ENCODE results near the gene ITGB6. TPM values are rescaled to one million over a fixed set of nuclear protein-coding genes. Genes with fewer than 3 reads are reported as not detected.

The ITGB6 gene
- total RNA-seq, 4 donors from 2014 or later = 0.81 to 2.8 (median 1.0) TPM

GRCh38 chr2:160144280-160144990 lies 55.6 kb downstream of the ITGB6 start:
- Histone ChIP-seq H3K4me3 (no peak overlapping the region), H3K27me3 (no peaks in the 10 kb centered on the region), H3K27ac (peak overlapping the region in 1 of 4 donors; percentile 32), H3K36me3 (no peaks in the 10 kb centered on the region), H3K4me1 (peaks cover 0 to 5% of the 10 kb centered on the region in 2 donors), H3K9me3 (no peaks in the 10 kb centered on the region)
- in situ Hi-C loops (cut with MboI; ENCODE audit: low sequenced_read_pairs in 4 of 4) = no loop called here
- DNase-seq = no peak
- intact Hi-C loops (cut with DNase I; ENCODE audit: low total_unique reads) = no loop called here
- ATAC-seq = no peak
- TF ChIP-seq POLR2A (IDR thresholded peaks at IDR 0.05) = no peak
- TF ChIP-seq, protein P1, sequence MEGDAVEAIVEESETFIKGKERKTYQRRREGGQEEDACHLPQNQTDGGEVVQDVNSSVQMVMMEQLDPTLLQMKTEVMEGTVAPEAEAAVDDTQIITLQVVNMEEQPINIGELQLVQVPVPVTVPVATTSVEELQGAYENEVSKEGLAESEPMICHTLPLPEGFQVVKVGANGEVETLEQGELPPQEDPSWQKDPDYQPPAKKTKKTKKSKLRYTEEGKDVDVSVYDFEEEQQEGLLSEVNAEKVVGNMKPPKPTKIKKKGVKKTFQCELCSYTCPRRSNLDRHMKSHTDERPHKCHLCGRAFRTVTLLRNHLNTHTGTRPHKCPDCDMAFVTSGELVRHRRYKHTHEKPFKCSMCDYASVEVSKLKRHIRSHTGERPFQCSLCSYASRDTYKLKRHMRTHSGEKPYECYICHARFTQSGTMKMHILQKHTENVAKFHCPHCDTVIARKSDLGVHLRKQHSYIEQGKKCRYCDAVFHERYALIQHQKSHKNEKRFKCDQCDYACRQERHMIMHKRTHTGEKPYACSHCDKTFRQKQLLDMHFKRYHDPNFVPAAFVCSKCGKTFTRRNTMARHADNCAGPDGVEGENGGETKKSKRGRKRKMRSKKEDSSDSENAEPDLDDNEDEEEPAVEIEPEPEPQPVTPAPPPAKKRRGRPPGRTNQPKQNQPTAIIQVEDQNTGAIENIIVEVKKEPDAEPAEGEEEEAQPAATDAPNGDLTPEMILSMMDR (IDR thresholded peaks at IDR 0.05 in 4 of 5, conservative IDR thresholded peaks at IDR 0.05 in 1 of 5) = no peak

- Histone ChIP-seq H3K36me3 (no peaks in the 10 kb centered on the region), H3K27me3 (no peaks in the 10 kb centered on the region), H3K4me1 (peaks cover 0 to 7% of the 10 kb centered on the region in 2 donors), H3K9me3 (no peaks in the 10 kb centered on the region), H3K27ac (peak overlapping the region in 1 of 4 donors; percentile 69), H3K4me3 (no peak overlapping the region)
- ATAC-seq (no peak), DNase-seq (no peak)
- TF ChIP-seq POLR2A (IDR thresholded peaks at IDR 0.05) = no peak
- TF ChIP-seq, protein P1 (IDR thresholded peaks at IDR 0.05 in 4 of 5, conservative IDR thresholded peaks at IDR 0.05 in 1 of 5) = no peak
- intact Hi-C loops (cut with DNase I; ENCODE audit: low total_unique reads) (loop anchor here (2.0 kb wide), 1 partner anchor 16 kb away; no protein-coding TSS in a partner anchor), in situ Hi-C loops (cut with MboI; ENCODE audit: low sequenced_read_pairs in 4 of 4) (no loop called here)
Measured at GRCh38 chr2:160142472-160142871, 57.6 kb downstream of the ITGB6 start.

GRCh38 chr2:160141912-160142311 lies 58.2 kb downstream of the ITGB6 start:
- Histone ChIP-seq H3K9me3 (no peaks in the 10 kb centered on the region), H3K36me3 (no peaks in the 10 kb centered on the region), H3K27ac (peak overlapping the region in 3 of 4 donors; percentile 24 to 73 (median 69)), H3K4me1 (peaks cover 0 to 7% of the 10 kb centered on the region in 2 donors), H3K27me3 (no peaks in the 10 kb centered on the region), H3K4me3 (no peak overlapping the region)
- intact Hi-C loops (cut with DNase I; ENCODE audit: low total_unique reads) = loop anchor here (2.0 kb wide), 1 partner anchor 17 kb away; no protein-coding TSS in a partner anchor
- in situ Hi-C loops (cut with MboI; ENCODE audit: low sequenced_read_pairs in 4 of 4) = no loop called here
- TF ChIP-seq POLR2A (IDR thresholded peaks at IDR 0.05) = no peak
- no peak for ATAC-seq
- no peak for DNase-seq

GRCh38 chr2:160141419-160141818 lies 58.7 kb downstream of the ITGB6 start:
- no peaks in the 10 kb centered on the region for H3K36me3 ChIP-seq
- no peaks in the 10 kb centered on the region for H3K9me3 ChIP-seq
- no peak for DNase-seq
- intact Hi-C loops (cut with DNase I; ENCODE audit: low total_unique reads) (no loop called here), in situ Hi-C loops (cut with MboI; ENCODE audit: low sequenced_read_pairs in 4 of 4) (no loop called here)
- H3K27ac ChIP-seq = peak overlapping the region in 3 of 4 donors; percentile 24 to 73 (median 69)
- H3K27me3 ChIP-seq = no peaks in the 10 kb centered on the region
- H3K4me1 ChIP-seq = peaks cover 0 to 7% of the 10 kb centered on the region in 2 donors
- no peak overlapping the region for H3K4me3 ChIP-seq
- no peak for ATAC-seq
- no peak for TF ChIP-seq POLR2A (IDR thresholded peaks at IDR 0.05)
- TF ChIP-seq, protein P1 (IDR thresholded peaks at IDR 0.05 in 4 of 5, conservative IDR thresholded peaks at IDR 0.05 in 1 of 5) = no peak

GRCh38 chr2:160140471-160140870 lies 59.6 kb downstream of the ITGB6 start:
- intact Hi-C loops (cut with DNase I; ENCODE audit: low total_unique reads) = no loop called here
- peak overlapping the region in 3 of 4 donors; percentile 24 to 73 (median 69) for H3K27ac ChIP-seq
- ATAC-seq = no peak
- no peak for DNase-seq
- peaks cover 0 to 7% of the 10 kb centered on the region in 2 donors for H3K4me1 ChIP-seq
- no peak overlapping the region for H3K4me3 ChIP-seq
- H3K36me3 ChIP-seq = no peaks in the 10 kb centered on the region
- no peaks in the 10 kb centered on the region for H3K27me3 ChIP-seq
- TF ChIP-seq, protein P1 (IDR thresholded peaks at IDR 0.05 in 4 of 5, conservative IDR thresholded peaks at IDR 0.05 in 1 of 5) = no peak
- TF ChIP-seq POLR2A (IDR thresholded peaks at IDR 0.05) = no peak
- in situ Hi-C loops (cut with MboI; ENCODE audit: low sequenced_read_pairs in 4 of 4) = no loop called here
- H3K9me3 ChIP-seq = no peaks in the 10 kb centered on the region
